ENCODE data around the gene COL3A1. TPM values are rescaled to one million over a fixed set of nuclear protein-coding genes. Genes with fewer than 3 reads are reported as not detected.

COL3A1 gene
- total and polyA plus RNA-seq, 2 of the 8 experiments (the other 6 are each of a cell fraction or from before 2014, with no cell fraction given) = 0.07 to 0.11 TPM

GRCh38 chr2:188928643-188929042 lies 45.5 kb upstream of the COL3A1 start (continued):
- no peak for TF ChIP-seq KDM1A (IDR thresholded peaks at IDR 0.05; ENCODE audit: borderline replicate concordance, low read length)
- no peak for TF ChIP-seq RFX5 (IDR thresholded peaks at IDR 0.05; ENCODE audit: borderline replicate concordance, low read depth, low read length)
- TF ChIP-seq BACH1 (IDR thresholded peaks at IDR 0.05; ENCODE audit: low read length) = no peak
- no peak for TF ChIP-seq SIN3A (conservative IDR thresholded peaks at IDR 0.05 in 1 of 2, IDR thresholded peaks at IDR 0.05 in 1 of 2; ENCODE audit: low read depth in 1 of 2, low read length in 2 of 2)
- TF ChIP-seq CBX5 (IDR thresholded peaks at IDR 0.05; ENCODE audit: low read depth, low read length) = no peak

All from H1 (cell line).